Testis (tissue), 5 donors: ENCODE results near the gene ALOX5. TPM values are rescaled to one million over a fixed set of nuclear protein-coding genes. Genes with fewer than 3 reads are reported as not detected.
A peak's percentile ranks its signal among the peaks of the same experiment; 100 is the strongest.
"Not testable (repeated sequence)": the region's sequence is repeated elsewhere in the genome, so short reads cannot be mapped to it uniquely, and the experiment has no call there.

Experiments
- DNase-seq: peaks from one replicate; pipeline ENCODE4 v3.0.0-alpha.2; 2019
- H3K27ac ChIP-seq, 2 donors: fragments of 200-600 bp; sonication (generic); one replicate each; pipeline ENCODE4 v1.5.1; 2019
- H3K27me3 ChIP-seq: fragments of 200-600 bp; sonication (generic); one replicate; pipeline ENCODE4 v1.5.1; 2019
- H3K36me3 ChIP-seq: fragments of 200-600 bp; sonication (generic); one replicate; pipeline ENCODE4 v1.5.1; 2017; ENCODE audit warnings: low read depth; ENCODE audit errors: missing control alignments
- H3K4me1 ChIP-seq: fragments of 200-600 bp; sonication (generic); one replicate; pipeline ENCODE4 v1.5.1; 2019
- H3K4me3 ChIP-seq, 2 donors: fragments of 200-600 bp; sonication (generic); one replicate each; pipeline ENCODE4 v1.5.1; 2017 to 2019
- H3K9me3 ChIP-seq: fragments of 200-600 bp; sonication (generic); one replicate; pipeline ENCODE4 v1.5.1; 2017
- POLR2A ChIP-seq: fragments of 450-650 bp; IDR thresholded peaks from one replicate; pipeline ENCODE4 v1.6.1; 2017; ENCODE audit warnings: antibody characterized with exemption, mild to moderate bottlenecking, moderate library complexity
- WGBS, 2 donors: methylation state at CpG; one replicate each; pipeline ENCODE4 v1.1.5; 2018; 5-methylcytosine and 5-hydroxymethylcytosine counted together
- intact Hi-C: fragments of 100-400 bp; cut with DNase I; formaldehyde crosslinking; loops from one replicate; pipeline ENCODE4 v1.15.1; 2023; ENCODE audit warnings: low total_unique reads
- long read RNA-seq, 2 donors: transcript quantifications; one replicate each; lab custom pipeline, GENCODE V29; 2026
- polyA plus RNA-seq: library from polyadenylated mRNA; stranded (reverse); fragments of 350-450 nt; fragmentation: Illumina TruSeq; extraction: RNeasy Lipid Tissue Mini Kit (QIAGEN cat#74804); gene quantifications from one replicate; pipeline ENCODE4 v1.2.3, GENCODE V29; 2014; ENCODE audit warnings: low read depth, low replicate concordance; ENCODE audit not compliant: insufficient read depth
- total RNA-seq, 2 donors: library from RNA; depleted of rRNA; stranded (reverse); fragments of >200 nt; gene quantifications; one replicate each; pipeline ENCODE4 v1.2.3, GENCODE V29; 2016
- TF ChIP-seq, protein P1 (sequence below), 3 experiments: fragments of 450-650 bp in 2 of 3; fragments of 200-600 bp in 1 of 3; sonication (generic) in 1 of 3; IDR thresholded peaks; one replicate each; pipeline ENCODE4 v1.5.1; 2016 to 2019; ENCODE audit warnings: antibody characterized with exemption in 3 of 3, mild to moderate bottlenecking in 2 of 3, moderate library complexity in 1 of 3

ALOX5 gene
- total RNA-seq (10 to 100 TPM; 13.7 to 18.5 TPM), polyA plus RNA-seq (11.4 TPM)
- long read RNA-seq, donor 1, partial matches to known transcripts = 0 of 1 reads
- long read RNA-seq, donor 1, other reads (novel, unspliced or antisense) = 0 of 1 reads
- long read RNA-seq, donor 2 = 0 reads

GRCh38 chr10:45373576-45374349, at the start of gene ALOX5:
Gene ALOX5 (plus strand): TSS chr10:45374216. CDS start chr10:45374280, 64 bp downstream.
- no peak for TF ChIP-seq POLR2A
- TF ChIP-seq, protein P1, sequence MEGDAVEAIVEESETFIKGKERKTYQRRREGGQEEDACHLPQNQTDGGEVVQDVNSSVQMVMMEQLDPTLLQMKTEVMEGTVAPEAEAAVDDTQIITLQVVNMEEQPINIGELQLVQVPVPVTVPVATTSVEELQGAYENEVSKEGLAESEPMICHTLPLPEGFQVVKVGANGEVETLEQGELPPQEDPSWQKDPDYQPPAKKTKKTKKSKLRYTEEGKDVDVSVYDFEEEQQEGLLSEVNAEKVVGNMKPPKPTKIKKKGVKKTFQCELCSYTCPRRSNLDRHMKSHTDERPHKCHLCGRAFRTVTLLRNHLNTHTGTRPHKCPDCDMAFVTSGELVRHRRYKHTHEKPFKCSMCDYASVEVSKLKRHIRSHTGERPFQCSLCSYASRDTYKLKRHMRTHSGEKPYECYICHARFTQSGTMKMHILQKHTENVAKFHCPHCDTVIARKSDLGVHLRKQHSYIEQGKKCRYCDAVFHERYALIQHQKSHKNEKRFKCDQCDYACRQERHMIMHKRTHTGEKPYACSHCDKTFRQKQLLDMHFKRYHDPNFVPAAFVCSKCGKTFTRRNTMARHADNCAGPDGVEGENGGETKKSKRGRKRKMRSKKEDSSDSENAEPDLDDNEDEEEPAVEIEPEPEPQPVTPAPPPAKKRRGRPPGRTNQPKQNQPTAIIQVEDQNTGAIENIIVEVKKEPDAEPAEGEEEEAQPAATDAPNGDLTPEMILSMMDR (IDR thresholded peaks at IDR 0.05) = no peak
- H3K27ac ChIP-seq = peak within 1 kb of the TSS in 1 of 2 donors; percentile 36
- intact Hi-C loops = no loop called here
- DNase-seq = peak; percentile 79
- H3K4me1 ChIP-seq = no peaks in the 10 kb centered on the region
- no peaks in the 10 kb centered on the region for H3K36me3 ChIP-seq
- no peaks in the 10 kb centered on the region for H3K27me3 ChIP-seq
- no peaks in the 10 kb centered on the region for H3K9me3 ChIP-seq
- WGBS, 2 donors = 0 to 2% methylated on average over 11 to 56 of the region's 59 CpGs
- H3K4me3 ChIP-seq = peak within 1 kb of the TSS; percentile 49 to 55

DNA sequence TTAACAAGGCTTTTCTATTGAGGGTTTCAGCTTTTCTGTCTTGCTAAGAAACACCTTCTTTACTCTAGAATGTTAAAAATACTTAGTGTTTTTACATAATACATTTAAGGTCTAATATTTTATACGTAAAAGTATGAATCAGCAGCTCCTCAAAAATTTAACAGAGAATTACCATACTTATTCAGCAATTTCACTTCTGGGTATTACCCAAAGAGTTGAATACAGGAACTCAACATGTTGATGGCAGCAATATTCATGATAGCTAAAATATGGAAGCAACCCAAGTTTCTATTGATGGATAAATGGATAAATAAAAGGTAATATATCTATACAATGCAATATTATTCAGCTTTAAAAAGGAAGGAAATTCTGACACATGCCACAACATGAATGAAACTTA, 48.9 kb upstream of the ALOX5 start:
- Histone ChIP-seq H3K36me3 (no peaks in the 10 kb centered on the region), H3K27ac (no peak overlapping the region), H3K4me3 (no peak overlapping the region), H3K27me3 (no peaks in the 10 kb centered on the region), H3K4me1 (no peaks in the 10 kb centered on the region), H3K9me3 (no peaks in the 10 kb centered on the region)
- DNase-seq = no peak
- TF ChIP-seq POLR2A = no peak
- TF ChIP-seq, protein P1 (IDR thresholded peaks at IDR 0.05) = no peak
- intact Hi-C loops = no loop called here
- WGBS, 2 donors = 81 to 85% methylated on average over 1 of the region's 1 CpG

GRCh38 chr10:45326864-45327263, 47.2 kb upstream of the ALOX5 start:
- H3K36me3 ChIP-seq, intact Hi-C loops, H3K27me3 ChIP-seq, DNase-seq, H3K4me1 ChIP-seq, H3K27ac ChIP-seq, H3K9me3 ChIP-seq, H3K4me3 ChIP-seq: not testable (repeated sequence)
- WGBS, 2 donors = 73 to 97% methylated on average over 1 of the region's 1 CpG

- H3K27ac ChIP-seq, H3K4me3 ChIP-seq, H3K4me1 ChIP-seq, H3K9me3 ChIP-seq, H3K36me3 ChIP-seq, DNase-seq, H3K27me3 ChIP-seq, intact Hi-C loops: not testable (repeated sequence)
- 81 to 88% methylated on average over 3 of the region's 3 CpGs for WGBS, 2 donors
These were observed 42.2 kb upstream of the ALOX5 start for GRCh38 chr10:45331824-45332223.

DNA sequence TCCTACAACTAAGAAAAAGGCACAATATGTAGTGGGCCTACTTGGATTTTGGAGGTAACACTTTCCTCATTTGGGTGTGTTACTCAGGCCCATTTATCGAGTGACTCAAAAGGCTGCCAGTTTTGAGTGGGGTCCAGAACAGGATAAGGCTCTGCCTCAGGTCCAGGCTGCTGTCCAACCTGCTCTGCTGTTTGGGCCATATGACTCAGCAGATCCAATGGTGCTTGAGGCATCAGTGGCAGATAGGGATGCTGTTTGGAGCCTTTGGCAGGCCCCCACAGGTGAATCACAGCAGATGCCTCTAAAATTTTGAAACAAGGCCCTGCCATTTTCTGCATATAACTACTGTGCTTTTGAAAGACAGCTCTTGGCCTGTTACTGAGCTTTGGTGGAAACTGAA, 34.1 kb upstream of the ALOX5 start:
- intact Hi-C loops = no loop called here
- WGBS, 2 donors = 92 to 95% methylated on average over 1 of the region's 1 CpG
- H3K27me3 ChIP-seq = no peaks in the 10 kb centered on the region
- H3K4me1 ChIP-seq = no peaks in the 10 kb centered on the region
- H3K27ac ChIP-seq = no peak overlapping the region
- H3K36me3 ChIP-seq = no peaks in the 10 kb centered on the region
- no peak overlapping the region for H3K4me3 ChIP-seq
- TF ChIP-seq POLR2A = no peak
- TF ChIP-seq, protein P1 (IDR thresholded peaks at IDR 0.05) = no peak
- H3K9me3 ChIP-seq = no peaks in the 10 kb centered on the region
- DNase-seq = no peak

DNA sequence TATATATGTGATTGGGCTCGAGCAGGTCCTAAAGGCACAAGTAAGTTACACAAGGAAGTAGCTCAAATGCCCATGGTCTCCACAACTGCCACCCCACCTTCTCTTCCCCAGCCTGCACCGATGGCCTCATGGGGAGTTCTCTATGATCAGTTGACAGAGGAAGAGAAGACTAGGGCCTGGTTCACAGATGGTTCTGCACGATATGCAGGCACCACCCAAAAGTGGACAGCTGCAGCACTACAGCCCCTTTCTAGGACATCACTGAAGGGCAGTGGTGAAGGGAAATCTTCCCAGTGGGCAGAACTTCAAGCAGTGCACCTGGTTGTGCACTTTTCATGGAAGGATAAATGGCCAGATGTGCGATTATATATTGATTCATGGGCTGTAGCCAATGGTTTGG, 33.6 kb upstream of the ALOX5 start:
- 78 to 79% methylated on average over 2 to 4 of the region's 4 CpGs for WGBS, 2 donors
- H3K4me1 ChIP-seq, DNase-seq, H3K27ac ChIP-seq, H3K27me3 ChIP-seq, H3K36me3 ChIP-seq, H3K9me3 ChIP-seq, intact Hi-C loops, H3K4me3 ChIP-seq: not testable (repeated sequence)

DNA sequence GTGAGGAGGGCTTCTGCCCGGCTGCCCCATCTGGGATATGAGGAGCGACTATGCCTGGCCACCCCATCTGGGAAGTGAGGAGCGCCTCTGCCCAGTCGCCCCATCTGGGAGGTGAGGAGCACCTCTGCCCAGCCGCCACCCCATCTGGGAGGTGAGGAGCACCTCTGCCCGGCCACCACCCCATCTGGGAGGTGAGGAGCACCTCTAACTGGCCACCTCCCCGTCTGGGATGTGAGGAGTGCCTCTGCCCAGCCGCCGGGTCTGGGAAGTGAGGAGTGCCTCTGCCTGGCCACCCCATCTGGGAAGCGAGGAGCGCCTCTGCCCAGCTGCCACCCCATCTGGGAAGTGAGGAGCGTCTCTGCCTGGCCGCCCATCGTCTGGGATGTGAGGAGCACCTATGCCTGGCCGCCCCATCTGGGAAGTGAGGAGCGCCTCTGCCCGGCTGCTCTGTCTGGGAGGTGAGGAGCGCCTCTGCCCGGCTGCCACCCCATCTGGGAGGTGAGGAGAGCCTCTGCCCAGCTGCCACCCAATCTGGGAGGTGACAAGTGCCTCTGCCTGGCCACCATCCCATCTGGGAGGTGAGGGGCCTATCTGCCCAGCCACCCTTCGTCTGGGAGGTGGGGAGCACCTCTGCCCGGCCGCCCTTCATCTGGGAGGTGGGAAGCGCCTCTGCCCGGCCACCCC, 27.2 kb upstream of the ALOX5 start:
- intact Hi-C loops, H3K4me1 ChIP-seq: not testable (repeated sequence)

DNA sequence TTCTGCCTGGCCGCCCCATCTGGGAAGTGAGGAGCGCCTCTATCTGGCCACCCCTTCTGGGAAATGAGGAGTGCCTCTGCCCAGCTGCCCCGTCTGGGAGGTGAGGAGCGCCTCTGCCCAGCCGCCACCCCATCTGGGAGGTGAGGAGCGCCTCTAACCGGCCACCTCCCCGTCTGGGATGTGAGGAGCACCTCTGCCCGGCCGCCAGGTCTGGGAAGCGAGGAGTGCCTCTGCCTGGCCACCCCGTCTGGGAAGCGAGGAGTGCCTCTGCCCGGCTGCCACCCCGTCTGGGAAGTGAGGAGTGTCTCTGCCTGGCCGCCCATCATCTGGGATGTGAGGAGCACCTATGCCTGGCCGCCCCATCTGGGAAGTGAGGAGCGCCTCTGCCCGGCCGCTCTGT, 26.6 kb upstream of the ALOX5 start:
- intact Hi-C loops, H3K36me3 ChIP-seq, H3K27ac ChIP-seq, H3K9me3 ChIP-seq, DNase-seq, H3K27me3 ChIP-seq, H3K4me3 ChIP-seq, H3K4me1 ChIP-seq: not testable (repeated sequence)
- WGBS, 2 donors = 77 to 91% methylated on average over 10 to 20 of the region's 20 CpGs

More for the DNA sequence above, 27.2 kb upstream of the ALOX5 start:
- H3K4me3 ChIP-seq, H3K9me3 ChIP-seq, DNase-seq, H3K27me3 ChIP-seq, H3K36me3 ChIP-seq, H3K27ac ChIP-seq: not testable (repeated sequence)
- 90% methylated on average over 22 of the region's 24 CpGs; no CpG with 5 or more reads in 1 of the 2 donors for WGBS, 2 donors
